IMR-90 (cell line): ENCODE results near the gene ATP9B. TPM values are rescaled to one million over a fixed set of nuclear protein-coding genes. Genes with fewer than 3 reads are reported as not detected.

ENCODE experiments used
- ATAC-seq: fragments of 200-7000 bp; cut with Tn5 transposase; 2 replicates; pipeline ENCODE4 v1.9.1; 2020; ENCODE audit warnings: low read depth, mild to moderate bottlenecking, moderate library complexity
- BruUV-seq: library from RNA; stranded (reverse); fragments of 400-500 nt; replicated peaks from 2 replicates; lab custom pipeline; 2021; lab: Mats Ljungman, UMichigan
- CTCF ChIA-PET: fragments of 300-600 bp; formaldehyde crosslinking; extraction: SDS; loops from one replicate; lab custom pipeline; 2021; ENCODE audit warnings: antibody characterized with exemption; lab: Yijun Ruan, JAX
- POLR2A ChIA-PET: fragments of 300-600 bp; sonication (Branson Sonifier 250); formaldehyde crosslinking; loops from one replicate; lab custom pipeline; 2022; ENCODE audit warnings: antibody characterized with exemption; ENCODE audit not compliant: unreplicated experiment; lab: Charles Lee
- DNase-seq: peaks from one replicate; pipeline ENCODE4 v3.0.0; 2013
- H2AFZ ChIP-seq: replicated peaks from 2 replicates; pipeline ENCODE3; 2013; ENCODE audit warnings: low read length, mild to moderate bottlenecking; ENCODE audit not compliant: poor library complexity
- H2AK5ac ChIP-seq: 2 replicates; pipeline ENCODE4 v1.6.1; 2013; ENCODE audit warnings: low read depth, low read length, inconsistent platforms
- H2AK9ac ChIP-seq: replicated peaks from 2 replicates; pipeline ENCODE3; 2013; ENCODE audit warnings: mild to moderate bottlenecking, low read depth, low read length, moderate library complexity; ENCODE audit not compliant: poor library complexity
- H2BK120ac ChIP-seq: 2 replicates; pipeline ENCODE4 v1.6.1; 2013; ENCODE audit warnings: low read depth, low read length, inconsistent platforms
- H2BK15ac ChIP-seq: 3 replicates; pipeline ENCODE4 v1.6.1; 2013; ENCODE audit warnings: low read depth, low read length, inconsistent platforms
- H2BK20ac ChIP-seq: 2 replicates; pipeline ENCODE4 v1.6.1; 2013; ENCODE audit warnings: low read depth, mild to moderate bottlenecking, inconsistent platforms, low read length, moderate library complexity
- H2BK5ac ChIP-seq: 2 replicates; pipeline ENCODE4 v1.6.1; 2013; ENCODE audit warnings: mild to moderate bottlenecking, low read depth, low read length, inconsistent platforms; ENCODE audit not compliant: poor library complexity, severe bottlenecking
- H3K14ac ChIP-seq: replicated peaks from 2 replicates; pipeline ENCODE4 v1.6.1; 2013; ENCODE audit warnings: low read depth, low read length, inconsistent platforms
- H3K18ac ChIP-seq: 2 replicates; pipeline ENCODE4 v1.6.1; 2013; ENCODE audit warnings: low read depth, low read length, control low read depth
- H3K23ac ChIP-seq: 2 replicates; pipeline ENCODE4 v1.6.1; 2013; ENCODE audit warnings: low read depth, low read length, inconsistent platforms
- H3K27ac ChIP-seq: 2 replicates; pipeline ENCODE4 v1.5.1; 2013; ENCODE audit warnings: mild to moderate bottlenecking, control low read depth, low read length; ENCODE audit not compliant: insufficient read depth
- H3K27me3 ChIP-seq: 2 replicates; pipeline ENCODE4 v1.6.1; 2013; ENCODE audit warnings: low read length; ENCODE audit not compliant: control insufficient read depth, insufficient read depth
- H3K36me3 ChIP-seq: 2 replicates; pipeline ENCODE4 v1.6.1; 2013; ENCODE audit warnings: low read length, mixed read lengths; ENCODE audit not compliant: control insufficient read depth, insufficient read depth
- H3K4ac ChIP-seq: 2 replicates; pipeline ENCODE4 v1.6.1; 2013; ENCODE audit warnings: low read depth, low read length, inconsistent platforms
- H3K4me1 ChIP-seq: 2 replicates; pipeline ENCODE4 v1.6.1; 2013; ENCODE audit warnings: low read length, mixed read lengths; ENCODE audit not compliant: control insufficient read depth, insufficient read depth
- H3K4me2 ChIP-seq: 2 replicates; pipeline ENCODE4 v1.6.1; 2013; ENCODE audit warnings: low read depth, mild to moderate bottlenecking, control low read depth, low read length, moderate library complexity
- H3K4me3 ChIP-seq: 2 replicates; pipeline ENCODE4 v1.5.1; 2013; ENCODE audit warnings: low read depth, mild to moderate bottlenecking, control low read depth, low read length, moderate library complexity; ENCODE audit not compliant: insufficient read depth
- H3K56ac ChIP-seq: 2 replicates; pipeline ENCODE4 v1.6.1; 2013; ENCODE audit warnings: low read length, inconsistent platforms; ENCODE audit not compliant: insufficient read depth; ENCODE audit errors: extremely low read depth
- H3K79me1 ChIP-seq, 2 experiments: 2 replicates each; pipeline ENCODE4 v1.6.1; 2013; ENCODE audit warnings: low read length in 2 of 2, inconsistent platforms in 1 of 2, low read depth in 1 of 2
- H3K9ac ChIP-seq: 2 replicates; pipeline ENCODE4 v1.6.1; 2013; ENCODE audit warnings: low read depth, low read length, control low read depth
- H3K9me1 ChIP-seq: 2 replicates; pipeline ENCODE4 v1.6.1; 2013; ENCODE audit warnings: low read length, inconsistent platforms; ENCODE audit not compliant: insufficient read depth
- H3K9me3 ChIP-seq: 2 replicates; pipeline ENCODE4 v1.6.1; 2013; ENCODE audit warnings: low read length; ENCODE audit not compliant: control insufficient read depth, insufficient read depth
- H4K20me1 ChIP-seq: 2 replicates; pipeline ENCODE4 v1.6.1; 2013; ENCODE audit warnings: low read length, inconsistent platforms; ENCODE audit not compliant: insufficient read depth
- H4K5ac ChIP-seq: 2 replicates; pipeline ENCODE4 v1.6.1; 2013; ENCODE audit warnings: mild to moderate bottlenecking, low read depth, low read length, control low read depth
- H4K8ac ChIP-seq, 2 experiments: 2 replicates each; pipeline ENCODE4 v1.6.1; 2013; ENCODE audit warnings: low read depth in 2 of 2, low read length in 2 of 2, control low read depth in 1 of 2, inconsistent platforms in 1 of 2
- H4K91ac ChIP-seq: 2 replicates; pipeline ENCODE4 v1.6.1; 2013; ENCODE audit warnings: low read depth, low read length, inconsistent platforms; ENCODE audit not compliant: insufficient read depth
- BHLHE40 ChIP-seq: fragments of 150-350 bp; IDR thresholded peaks from 2 replicates; pipeline ENCODE4 v1.6.1; 2016; ENCODE audit warnings: mild to moderate bottlenecking, low read depth, low read length
- CEBPB ChIP-seq: IDR thresholded peaks from 2 replicates; pipeline ENCODE4 v1.6.1; 2012; ENCODE audit warnings: low read depth, low read length, improper control_type of control experiment
- CHD1 ChIP-seq: IDR thresholded peaks from 2 replicates; pipeline ENCODE4 v1.6.1; 2012; ENCODE audit warnings: low read depth, low read length, improper control_type of control experiment
- CTCF ChIP-seq: conservative IDR thresholded peaks from 2 replicates; pipeline ENCODE4 v1.5.1; 2012; ENCODE audit warnings: mild to moderate bottlenecking, low read depth, low read length, improper control_type of control experiment
- FOS ChIP-seq: fragments of 150-350 bp; IDR thresholded peaks from 2 replicates; pipeline ENCODE4 v1.6.1; 2016; ENCODE audit warnings: low read depth, low read length
- MAFK ChIP-seq: IDR thresholded peaks from 2 replicates; pipeline ENCODE4 v1.6.1; 2012; ENCODE audit warnings: low read depth, low read length, improper control_type of control experiment
- MAZ ChIP-seq: IDR thresholded peaks from 2 replicates; pipeline ENCODE4 v1.6.1; 2012; ENCODE audit warnings: low read depth, mild to moderate bottlenecking, low read length, improper control_type of control experiment, moderate library complexity, borderline replicate concordance
- MXI1 ChIP-seq: IDR thresholded peaks from 2 replicates; pipeline ENCODE4 v1.6.1; 2012; ENCODE audit warnings: low read depth, mild to moderate bottlenecking, low read length, moderate library complexity, borderline replicate concordance
- NFE2L2 ChIP-seq: fragments of 150-350 bp; IDR thresholded peaks from 2 replicates; pipeline ENCODE4 v1.6.1; 2016; ENCODE audit warnings: low read depth, mild to moderate bottlenecking, low read length
- POLR2A ChIP-seq: IDR thresholded peaks from 2 replicates; pipeline ENCODE4 v1.6.1; 2012; ENCODE audit warnings: mild to moderate bottlenecking, low read depth, low read length
- RAD21 ChIP-seq: IDR thresholded peaks from 2 replicates; pipeline ENCODE4 v1.6.1; 2012; ENCODE audit warnings: low read length, improper control_type of control experiment
- RCOR1 ChIP-seq: IDR thresholded peaks from 2 replicates; pipeline ENCODE4 v1.6.1; 2012; ENCODE audit warnings: mild to moderate bottlenecking, low read length, improper control_type of control experiment; ENCODE audit not compliant: insufficient replicate concordance
- RFX5 ChIP-seq: IDR thresholded peaks from 2 replicates; pipeline ENCODE4 v1.8.0; 2012; ENCODE audit warnings: low read depth, mild to moderate bottlenecking, low read length, moderate library complexity
- WGBS, 2 experiments: methylation state at CpG; one replicate each; pipeline versions ENCODE4 v1.1.5 to v1.1.7; 2013; ENCODE audit warnings: missing lambda C conversion rate in 2 of 2; ENCODE audit not compliant: insufficient read length in 1 of 2; ENCODE audit errors: extremely low coverage in 2 of 2; 5-methylcytosine and 5-hydroxymethylcytosine counted together
- dilution Hi-C: fragments of 300-500 bp; cut with HindIII; formaldehyde crosslinking; loops from one replicate; pipeline ENCODE4 v1.14.3; 2018; ENCODE audit warnings: low sequenced_read_pairs; ENCODE audit not compliant: unreplicated experiment
- in situ Hi-C: fragments of 300-500 bp; cut with MboI; formaldehyde crosslinking; loops from 3 replicates; pipeline ENCODE4 v1.14.3; 2019; ENCODE audit warnings: low sequenced_read_pairs, inconsistent platforms, mixed read lengths
- intact Hi-C: fragments of 100-400 bp; cut with micrococcal nuclease; formaldehyde crosslinking; loops from 2 replicates; pipeline ENCODE4 v1.10.0; 2022
- polyA plus RNA-seq, 3 experiments: library from polyadenylated mRNA; depleted of rRNA; stranded (reverse); fragments of >200 nt; gene quantifications; 2 replicates each; pipeline ENCODE4 v1.2.3, GENCODE V29; 2012; ENCODE audit warnings: low replicate concordance in 1 of 3
- total RNA-seq: library from RNA; depleted of rRNA; stranded (reverse); fragments of >200 nt; gene quantifications from 2 replicates; pipeline ENCODE4 v1.2.3, GENCODE V29; 2012
- TF ChIP-seq, protein P1 (sequence below): fragments of 150-350 bp; IDR thresholded peaks from 2 replicates; pipeline ENCODE4 v1.6.1; 2017; ENCODE audit warnings: mild to moderate bottlenecking, antibody characterized with exemption, low read length, low read depth

Gene ATP9B
- total and polyA plus RNA-seq, 2 of the 4 experiments (the other 2 are of a cell fraction) = 11.0 to 11.5 TPM

GRCh38 chr18:79229431-79229830 lies 160.2 kb downstream of the ATP9B start:
- no TSS peak for BruUV-seq
- no peak overlapping the region for H3K4me2 ChIP-seq
- H3K79me1 ChIP-seq = 0 out of 4 replicates have a peak, but pooled peaks cover 0 to 4% of the 10 kb centered on the region in 2 experiments
- no peak overlapping the region for H3K56ac ChIP-seq
- ChIA-PET CTCF (no interaction called here), POLR2A (no interaction called here)
- dilution Hi-C loops (no loop called here), in situ Hi-C loops (no loop called here), intact Hi-C loops (no loop called here)
- no peak overlapping the region for H3K23ac ChIP-seq
- no peak overlapping the region for H2BK20ac ChIP-seq
- no peak overlapping the region for H2AFZ ChIP-seq
- H4K20me1 ChIP-seq = no peaks in the 10 kb centered on the region
- no peak overlapping the region for H2AK9ac ChIP-seq
- DNase-seq (no peak), ATAC-seq (no peak)
- H2AK5ac ChIP-seq = no peak overlapping the region
- no peak overlapping the region for H4K91ac ChIP-seq
- H3K4ac ChIP-seq = no peak overlapping the region
- peaks cover 3% of the 10 kb centered on the region; the same call in 1 of the 2 replicates for H3K9me1 ChIP-seq
- no peak overlapping the region for H3K14ac ChIP-seq
- H2BK120ac ChIP-seq = no peak overlapping the region
- no peak overlapping the region for H4K8ac ChIP-seq
- H3K36me3 ChIP-seq = peaks cover 2% of the 10 kb centered on the region
- TF ChIP-seq MAFK = no peak
- TF ChIP-seq NFE2L2 = no peak
- no peak for TF ChIP-seq RFX5
- TF ChIP-seq CEBPB = no peak
- no peak for TF ChIP-seq RAD21
- TF ChIP-seq RCOR1 = no peak
- no peak for TF ChIP-seq CTCF
- no peak for TF ChIP-seq BHLHE40
- no peak for TF ChIP-seq FOS
- TF ChIP-seq, protein P1, sequence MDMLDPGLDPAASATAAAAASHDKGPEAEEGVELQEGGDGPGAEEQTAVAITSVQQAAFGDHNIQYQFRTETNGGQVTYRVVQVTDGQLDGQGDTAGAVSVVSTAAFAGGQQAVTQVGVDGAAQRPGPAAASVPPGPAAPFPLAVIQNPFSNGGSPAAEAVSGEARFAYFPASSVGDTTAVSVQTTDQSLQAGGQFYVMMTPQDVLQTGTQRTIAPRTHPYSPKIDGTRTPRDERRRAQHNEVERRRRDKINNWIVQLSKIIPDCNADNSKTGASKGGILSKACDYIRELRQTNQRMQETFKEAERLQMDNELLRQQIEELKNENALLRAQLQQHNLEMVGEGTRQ = no peak
- no peak for TF ChIP-seq CHD1
- TF ChIP-seq MXI1 = no peak
- TF ChIP-seq POLR2A = no peak
- TF ChIP-seq MAZ = no peak
- no peak overlapping the region for H3K18ac ChIP-seq
- WGBS, 2 experiments = no CpG with 5 or more reads among the region's 6 CpGs
- H3K4me3 ChIP-seq = no peak overlapping the region
- H3K9me3 ChIP-seq = no peaks in the 10 kb centered on the region
- no peak overlapping the region for H3K27ac ChIP-seq
- no peak overlapping the region for H3K9ac ChIP-seq
- no peak overlapping the region for H2BK5ac ChIP-seq
- H3K27me3 ChIP-seq = no peaks in the 10 kb centered on the region
- H3K4me1 ChIP-seq = no peaks in the 10 kb centered on the region
- no peak overlapping the region for H4K5ac ChIP-seq
- H2BK15ac ChIP-seq = no peak overlapping the region
